RWPE1 (cell line): Measurements from ENCODE around the gene PCDH15.
A peak's percentile ranks its signal among the peaks of the same experiment; 100 is the strongest.

ENCODE experiments used
- CTCF ChIA-PET: fragments of 350-600 bp; sonication (Branson Sonifier 250); formaldehyde crosslinking; extraction: SDS; loops from one replicate; lab custom pipeline; 2021; lab: Yijun Ruan, JAX
- POLR2A ChIA-PET: fragments of 400-600 bp; formaldehyde crosslinking; extraction: SDS; loops from one replicate; lab custom pipeline; 2020; ENCODE audit warnings: antibody characterized with exemption; ENCODE audit not compliant: low non-redundant PET; lab: Yijun Ruan, JAX
- DNase-seq: peaks from one replicate; pipeline ENCODE4 v3.0.0; 2012; ENCODE audit warnings: low spot score
- H3K27ac ChIP-seq: fragments of 450-650 bp; 2 replicates; pipeline ENCODE4 v1.5.1; 2017
- CTCF ChIP-seq: fragments of 450-650 bp; conservative IDR thresholded peaks from 2 replicates; pipeline ENCODE4 v1.5.1; 2017; ENCODE audit warnings: low read depth, mild to moderate bottlenecking

The PCDH15 gene

GRCh38 chr10:54815583-54815982 is 14.6 kb upstream of the PCDH15 start:
- CTCF ChIA-PET: no interaction called here

DNA sequence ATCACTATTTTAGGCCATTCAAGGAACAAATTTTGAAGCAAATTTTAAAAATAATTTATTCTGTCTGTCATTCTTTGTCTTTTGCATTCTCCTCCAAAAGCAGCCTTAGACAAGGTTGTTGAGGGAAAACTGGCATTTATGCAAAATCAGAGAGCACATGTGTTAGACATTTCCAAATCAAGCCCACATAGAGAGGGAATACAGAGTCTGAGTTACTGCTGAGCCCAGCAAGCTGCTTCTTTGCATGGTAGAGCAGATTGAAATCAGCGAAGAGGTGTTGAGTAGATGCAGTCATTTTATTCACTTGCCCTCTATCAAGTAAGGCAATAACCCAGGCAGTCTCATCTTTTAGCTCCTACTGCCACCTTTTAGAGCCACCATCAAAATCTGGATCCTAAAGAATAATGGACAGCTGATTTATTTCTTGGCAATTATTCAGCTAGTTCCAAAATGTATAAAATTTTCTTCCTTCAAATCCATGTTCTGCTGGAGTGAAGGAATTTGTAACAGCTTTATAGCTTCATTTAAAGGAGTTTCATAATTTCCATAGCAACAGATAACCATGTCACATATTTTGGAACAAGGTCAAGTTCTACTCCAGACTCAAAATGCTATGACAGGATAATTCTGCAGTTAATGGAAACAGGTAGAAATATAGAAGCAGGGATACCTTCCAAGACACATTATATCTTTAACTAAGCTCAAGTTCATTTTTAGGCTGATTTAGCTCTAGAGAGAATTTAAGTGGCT is 7.3 kb upstream of the PCDH15 start:
- TF ChIP-seq CTCF: no peak
- ChIA-PET POLR2A (no interaction called here), CTCF (no interaction called here)
- H3K27ac ChIP-seq: no peak overlapping the region
- DNase-seq: no peak

More at GRCh38 chr10:54815583-54815982, 14.6 kb upstream of the PCDH15 start:
- DNase-seq: no peak
- POLR2A ChIA-PET: no interaction called here
- TF ChIP-seq CTCF: no peak
- no peak overlapping the region for H3K27ac ChIP-seq

DNA sequence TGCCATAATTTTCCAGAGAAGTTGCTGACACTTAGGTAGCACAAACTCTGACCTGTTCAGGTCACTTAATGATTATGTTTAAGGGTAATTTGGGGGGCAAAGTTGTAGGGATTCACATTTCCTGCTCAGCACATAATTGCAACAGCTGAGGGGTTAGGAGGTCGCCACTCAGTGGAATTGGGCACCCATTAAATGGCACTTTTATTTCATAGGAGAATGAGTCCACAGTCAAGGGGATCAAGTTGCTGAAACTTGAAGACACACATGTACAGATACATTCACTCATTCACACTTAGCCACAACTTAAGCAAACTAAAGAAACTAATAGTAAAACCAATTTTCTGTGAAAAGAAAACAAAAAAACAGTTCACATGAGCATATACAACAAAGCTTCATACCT is 1.5 kb downstream of the PCDH15 start:
- ChIA-PET CTCF (no interaction called here), POLR2A (no interaction called here)
- H3K27ac ChIP-seq: no peak overlapping the region
- TF ChIP-seq CTCF: no peak
- no peak for DNase-seq

- DNase-seq: peak; percentile 55
- no peak for TF ChIP-seq CTCF
- H3K27ac ChIP-seq: no peak overlapping the region
- CTCF ChIA-PET: interaction anchor here (0.6 kb wide), 2 partner anchors 9 to 202 kb away, joined by 3 read pairs; no protein-coding TSS in a partner anchor
- POLR2A ChIA-PET: no interaction called here
Observed at GRCh38 chr10:54797636-54798321, 3.3 kb downstream of the PCDH15 start.

GRCh38 chr10:54796881-54797280 is 4.2 kb downstream of the PCDH15 start:
- TF ChIP-seq CTCF: no peak
- DNase-seq: no peak
- CTCF ChIA-PET: interaction anchor here (0.6 kb wide), 1 partner anchor 201 kb away, joined by 3 read pairs; no protein-coding TSS in a partner anchor
- POLR2A ChIA-PET: no interaction called here
- no peak overlapping the region for H3K27ac ChIP-seq

GRCh38 chr10:54776622-54777021 is 24.4 kb downstream of the PCDH15 start:
- ChIA-PET POLR2A (no interaction called here), CTCF (no interaction called here)
- no peak for DNase-seq
- H3K27ac ChIP-seq: no peak overlapping the region
- TF ChIP-seq CTCF: no peak
